Mucosa of rectum (tissue), 2 donors: ENCODE measurements around the gene CLCNKA.
"Not testable (repeated sequence)": the region's sequence is repeated elsewhere in the genome, so short reads cannot be mapped to it uniquely, and the experiment has no call there.

ENCODE experiments used
- H3K27ac ChIP-seq, 2 donors: one replicate each; pipeline ENCODE4 v1.7.0; 2013; ENCODE audit warnings: inconsistent platforms in 2 of 2, low read depth in 2 of 2, low read length in 2 of 2
- H3K27me3 ChIP-seq, 2 donors: one replicate each; pipeline ENCODE4 v1.7.0; 2013; ENCODE audit warnings: low read length in 2 of 2; ENCODE audit not compliant: control insufficient read depth in 2 of 2, insufficient read depth in 2 of 2
- H3K36me3 ChIP-seq, 2 donors: one replicate each; pipeline ENCODE4 v1.7.0; 2013; ENCODE audit warnings: low read length in 2 of 2; ENCODE audit not compliant: control insufficient read depth in 2 of 2, insufficient read depth in 2 of 2
- H3K4me1 ChIP-seq, 2 donors: one replicate each; pipeline ENCODE4 v1.7.0; 2013; ENCODE audit warnings: low read length in 2 of 2, mild to moderate bottlenecking in 1 of 2; ENCODE audit not compliant: control insufficient read depth in 2 of 2, insufficient read depth in 2 of 2
- H3K4me3 ChIP-seq, 2 donors: one replicate each; pipeline ENCODE4 v1.7.0; 2013; ENCODE audit warnings: low read length in 2 of 2
- H3K9ac ChIP-seq, 2 donors: one replicate each; pipeline ENCODE4 v1.7.0; 2013; ENCODE audit warnings: low read length in 2 of 2, low read depth in 1 of 2, mild to moderate bottlenecking in 1 of 2
- H3K9me3 ChIP-seq, 2 donors: one replicate each; pipeline ENCODE4 v1.7.0; 2013; ENCODE audit warnings: low read length in 2 of 2; ENCODE audit not compliant: control insufficient read depth in 2 of 2
- donor health status: healthy.
- donor health status: Normal muscosa, but diverticular disease.

Gene CLCNKA

GRCh38 chr1:16021681-16022080, at the start of gene CLCNKA:
CLCNKA (plus strand) TSS chr1:16022036; CDS start chr1:16022620, 584 bp downstream.
- peaks cover 0 to 26% of the 10 kb centered on the region in 2 donors for H3K27me3 ChIP-seq
- no peak within 1 kb of the TSS for H3K4me3 ChIP-seq
- no peak within 1 kb of the TSS for H3K27ac ChIP-seq
- H3K9me3 ChIP-seq = no peaks in the 10 kb centered on the region
- no peak within 1 kb of the TSS for H3K9ac ChIP-seq
- no peaks in the 10 kb centered on the region for H3K36me3 ChIP-seq
- peaks cover 8 to 10% of the 10 kb centered on the region in 2 donors for H3K4me1 ChIP-seq

DNA sequence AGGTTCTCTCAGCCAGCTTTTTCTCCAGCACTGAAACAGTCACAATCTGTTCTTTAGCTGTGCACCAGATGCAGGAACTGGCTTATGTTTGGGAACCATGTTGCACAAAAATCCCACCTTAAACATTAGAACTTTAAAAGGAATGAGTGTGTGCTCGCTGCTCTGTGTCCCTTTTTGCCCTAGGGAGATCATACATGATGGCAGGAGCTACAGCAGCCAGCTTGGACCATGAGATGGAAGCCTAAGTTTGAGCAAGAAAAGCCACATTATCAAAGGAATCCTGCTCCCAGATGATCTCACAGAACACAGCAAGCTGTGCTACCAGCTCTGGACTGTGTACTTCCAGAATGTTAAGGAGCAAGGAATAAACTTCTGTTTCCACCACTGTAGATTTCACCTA, 49.4 kb upstream of the CLCNKA start:
- H3K4me1 ChIP-seq = peaks cover 6 to 7% of the 10 kb centered on the region in 2 donors
- no peak overlapping the region for H3K27ac ChIP-seq
- H3K4me3 ChIP-seq = no peak overlapping the region
- no peaks in the 10 kb centered on the region for H3K27me3 ChIP-seq
- no peak overlapping the region for H3K9ac ChIP-seq
- no peaks in the 10 kb centered on the region for H3K9me3 ChIP-seq
- peaks cover 27 to 28% of the 10 kb centered on the region in 2 donors for H3K36me3 ChIP-seq

DNA sequence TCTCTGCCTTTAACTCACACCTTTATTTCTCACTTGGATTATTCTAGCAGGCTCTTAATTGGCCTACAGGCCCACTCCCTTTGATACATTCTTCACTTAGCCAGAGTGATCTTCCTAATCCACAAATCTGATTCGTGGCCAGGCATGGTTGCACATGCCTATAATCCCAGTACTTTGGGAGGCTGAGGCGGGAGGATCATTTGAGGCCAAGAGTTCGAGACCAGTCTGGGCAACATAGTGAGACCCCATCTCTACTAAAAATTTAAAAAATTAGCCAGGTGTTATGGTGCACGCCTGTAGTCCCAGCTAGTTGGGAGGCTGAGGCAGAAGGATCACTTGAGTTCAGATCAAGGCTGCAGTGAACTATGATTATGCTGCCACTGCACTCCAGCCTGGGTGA, 48.1 kb upstream of the CLCNKA start:
- Histone ChIP-seq H3K27ac (no peak overlapping the region), H3K9ac (no peak overlapping the region), H3K27me3 (no peaks in the 10 kb centered on the region), H3K9me3 (no peaks in the 10 kb centered on the region), H3K4me1 (peaks cover 6 to 7% of the 10 kb centered on the region in 2 donors), H3K4me3 (no peak overlapping the region), H3K36me3 (peaks cover 18 to 24% of the 10 kb centered on the region in 2 donors)

GRCh38 chr1:15974855-15975254, 47.0 kb upstream of the CLCNKA start:
- H3K36me3 ChIP-seq = peaks cover 11 to 17% of the 10 kb centered on the region in 2 donors
- H3K4me1 ChIP-seq = peaks cover 6 to 7% of the 10 kb centered on the region in 2 donors
- no peaks in the 10 kb centered on the region for H3K9me3 ChIP-seq
- H3K9ac ChIP-seq = peak overlapping the region; percentile 56 to 61
- H3K27me3 ChIP-seq = no peaks in the 10 kb centered on the region
- H3K4me3 ChIP-seq = peak overlapping the region; percentile 77 to 80
- H3K27ac ChIP-seq = no peak overlapping the region

DNA sequence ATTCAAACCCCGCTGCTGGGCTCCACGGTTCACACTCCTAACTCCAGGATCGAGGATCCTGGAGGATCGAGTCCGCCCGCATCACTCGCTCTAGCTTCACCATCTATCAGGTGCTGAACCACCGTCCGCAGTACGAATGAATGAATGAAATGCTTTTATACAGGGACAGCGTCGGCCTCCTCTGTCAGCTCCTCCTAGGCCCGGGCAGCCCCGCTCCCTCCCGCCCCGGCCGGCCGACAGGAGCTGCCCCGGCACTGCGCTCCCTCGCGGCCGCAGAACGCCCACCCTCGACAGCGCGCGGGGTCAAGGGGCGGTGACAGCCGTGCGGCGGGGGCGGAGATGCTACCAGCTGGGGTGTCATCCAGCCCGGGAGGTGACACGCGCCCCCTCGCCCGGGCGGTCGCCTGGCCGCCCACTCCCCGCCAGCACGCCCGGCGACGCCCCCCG, 46.5 kb upstream of the CLCNKA start:
- Histone ChIP-seq H3K9me3 (no peaks in the 10 kb centered on the region), H3K9ac (peak overlapping the region; percentile 56 to 61), H3K27me3 (no peaks in the 10 kb centered on the region), H3K27ac (peak overlapping the region; percentile 50 to 76), H3K4me1 (peaks cover 6 to 7% of the 10 kb centered on the region in 2 donors), H3K4me3 (peak overlapping the region; percentile 77 to 80), H3K36me3 (peaks cover 10 to 15% of the 10 kb centered on the region in 2 donors)

DNA sequence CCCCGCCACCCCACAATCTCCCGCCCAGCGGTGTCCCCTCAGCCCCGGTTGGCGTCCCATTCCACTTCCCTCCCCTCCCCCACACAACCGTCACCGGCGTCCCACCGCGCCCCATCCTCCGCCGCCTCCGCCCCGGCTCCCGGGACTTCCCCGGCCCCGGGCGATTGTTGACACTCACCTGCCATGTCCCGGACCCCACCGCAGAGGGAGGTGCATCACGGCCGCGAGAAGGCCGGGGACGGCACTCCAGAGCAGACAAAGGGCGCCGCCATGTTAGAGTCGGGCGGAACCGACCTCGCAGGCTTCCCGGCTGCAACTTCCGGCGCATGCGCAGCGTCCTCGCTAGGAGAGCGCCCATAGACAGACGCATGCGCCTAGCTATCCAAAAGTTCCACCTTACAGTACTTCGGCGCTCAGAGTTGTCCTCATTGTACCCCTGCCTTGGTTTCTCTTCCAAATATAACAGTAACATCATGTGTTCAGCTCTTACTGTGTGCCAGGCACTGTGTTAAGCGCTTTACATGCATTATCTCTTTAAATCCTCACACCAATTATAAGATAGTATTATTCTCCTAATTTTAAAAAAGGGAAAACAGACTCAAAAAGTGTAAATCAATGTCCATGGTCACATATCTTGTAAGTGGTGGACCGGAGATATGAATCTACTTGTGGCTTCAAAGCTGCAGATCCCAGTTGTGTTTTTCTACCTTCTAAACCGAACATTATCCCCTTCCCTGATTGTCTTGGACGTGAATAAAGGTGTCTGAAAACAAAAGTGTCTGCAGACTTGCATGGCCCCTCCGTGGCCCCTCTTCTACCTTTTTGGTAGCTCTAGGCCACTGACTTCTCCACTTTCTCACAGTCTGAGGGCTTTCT, 45.8 kb upstream of the CLCNKA start, which contains the start of gene ZBTB17:
ZBTB17 (minus strand) TSS at position 297 of the 876 bp plus-strand sequence. CDS start 27,606 bp downstream, outside the sequence.
- Histone ChIP-seq H3K4me3 (peak within 1 kb of the TSS; percentile 77 to 80), H3K9ac (peak within 1 kb of the TSS; percentile 56 to 61), H3K4me1 (peaks cover 6 to 7% of the 10 kb centered on the region in 2 donors), H3K27me3 (no peaks in the 10 kb centered on the region), H3K36me3 (peaks cover 10 to 15% of the 10 kb centered on the region in 2 donors), H3K27ac (peak within 1 kb of the TSS; percentile 50 to 76), H3K9me3 (no peaks in the 10 kb centered on the region)

DNA sequence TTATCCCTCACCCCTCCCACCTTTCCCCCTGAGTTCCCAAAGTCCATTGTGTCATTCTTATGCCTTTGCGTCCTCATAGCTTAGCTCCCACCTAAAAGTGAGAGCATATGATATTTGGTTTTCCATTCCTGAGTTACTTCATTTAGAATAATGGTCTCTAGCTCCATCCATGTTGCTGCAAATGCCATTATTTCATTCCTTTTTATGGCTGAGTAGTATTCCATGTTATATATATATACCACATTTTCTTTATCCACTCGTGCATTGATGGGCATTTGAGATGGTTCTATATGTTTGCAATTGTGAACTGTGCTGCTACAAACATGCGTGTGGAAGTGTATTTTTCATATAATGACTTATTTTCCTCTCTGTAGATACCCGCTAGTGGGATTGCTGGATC, 43.9 kb upstream of the CLCNKA start:
- H3K27ac ChIP-seq, H3K9ac ChIP-seq, H3K27me3 ChIP-seq, H3K4me3 ChIP-seq, H3K4me1 ChIP-seq, H3K36me3 ChIP-seq, H3K9me3 ChIP-seq: not testable (repeated sequence)

GRCh38 chr1:15981679-15982078, 40.2 kb upstream of the CLCNKA start:
- H3K27me3 ChIP-seq = no peaks in the 10 kb centered on the region
- no peak overlapping the region for H3K4me3 ChIP-seq
- no peaks in the 10 kb centered on the region for H3K36me3 ChIP-seq
- H3K9ac ChIP-seq = no peak overlapping the region
- H3K27ac ChIP-seq = no peak overlapping the region
- H3K4me1 ChIP-seq = no peaks in the 10 kb centered on the region
- no peaks in the 10 kb centered on the region for H3K9me3 ChIP-seq

DNA sequence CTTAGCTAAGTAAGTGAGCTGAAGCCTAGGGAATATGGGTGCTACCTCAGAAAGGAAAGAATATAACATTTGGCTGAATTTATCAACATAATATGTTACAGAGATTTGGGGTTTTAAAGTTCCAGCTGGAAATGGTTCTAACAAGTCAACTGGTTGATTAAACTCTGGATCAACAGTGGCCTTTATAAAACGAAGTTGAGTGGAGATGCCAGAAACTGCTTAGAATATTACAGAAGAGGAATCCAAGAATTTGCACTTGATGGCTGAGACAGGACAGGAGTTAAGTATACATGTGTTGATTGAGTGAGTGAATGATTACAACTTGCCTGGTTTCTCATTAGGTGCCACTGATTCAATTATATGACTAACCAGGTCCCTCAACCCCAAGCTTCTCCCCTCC, 38.6 kb upstream of the CLCNKA start:
- Histone ChIP-seq H3K9ac (no peak overlapping the region), H3K4me1 (no peaks in the 10 kb centered on the region), H3K27ac (no peak overlapping the region), H3K4me3 (no peak overlapping the region), H3K36me3 (no peaks in the 10 kb centered on the region), H3K27me3 (no peaks in the 10 kb centered on the region), H3K9me3 (no peaks in the 10 kb centered on the region)

GRCh38 chr1:15985611-15986297, 36.1 kb upstream of the CLCNKA start:
- no peak overlapping the region for H3K27ac ChIP-seq
- no peaks in the 10 kb centered on the region for H3K9me3 ChIP-seq
- no peaks in the 10 kb centered on the region for H3K4me1 ChIP-seq
- H3K27me3 ChIP-seq = no peaks in the 10 kb centered on the region
- H3K4me3 ChIP-seq = no peak overlapping the region
- no peaks in the 10 kb centered on the region for H3K36me3 ChIP-seq
- no peak overlapping the region for H3K9ac ChIP-seq
